ENCODE data around the gene VPS18.

VPS18 gene

DNA sequence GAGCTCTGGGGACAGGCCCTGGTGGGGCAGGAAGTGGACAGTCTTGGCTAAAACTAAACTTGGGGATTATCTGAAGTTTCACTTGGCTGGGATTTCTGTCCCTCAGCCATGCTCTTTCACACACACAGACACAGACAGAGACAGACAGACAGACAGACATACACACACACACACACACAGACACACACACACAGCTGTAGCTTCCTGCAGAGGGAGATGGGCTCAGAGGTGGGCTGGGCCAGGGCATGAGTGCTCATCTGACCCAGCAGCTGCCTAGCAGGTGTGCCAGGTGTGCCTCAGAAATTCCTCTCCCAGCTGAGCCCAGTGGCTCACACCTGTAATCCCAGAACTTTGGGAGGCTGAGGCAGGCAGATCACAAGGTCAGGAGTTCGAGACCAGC, 23.5 kb upstream of the VPS18 start:
- no peak for DNase-seq

DNA sequence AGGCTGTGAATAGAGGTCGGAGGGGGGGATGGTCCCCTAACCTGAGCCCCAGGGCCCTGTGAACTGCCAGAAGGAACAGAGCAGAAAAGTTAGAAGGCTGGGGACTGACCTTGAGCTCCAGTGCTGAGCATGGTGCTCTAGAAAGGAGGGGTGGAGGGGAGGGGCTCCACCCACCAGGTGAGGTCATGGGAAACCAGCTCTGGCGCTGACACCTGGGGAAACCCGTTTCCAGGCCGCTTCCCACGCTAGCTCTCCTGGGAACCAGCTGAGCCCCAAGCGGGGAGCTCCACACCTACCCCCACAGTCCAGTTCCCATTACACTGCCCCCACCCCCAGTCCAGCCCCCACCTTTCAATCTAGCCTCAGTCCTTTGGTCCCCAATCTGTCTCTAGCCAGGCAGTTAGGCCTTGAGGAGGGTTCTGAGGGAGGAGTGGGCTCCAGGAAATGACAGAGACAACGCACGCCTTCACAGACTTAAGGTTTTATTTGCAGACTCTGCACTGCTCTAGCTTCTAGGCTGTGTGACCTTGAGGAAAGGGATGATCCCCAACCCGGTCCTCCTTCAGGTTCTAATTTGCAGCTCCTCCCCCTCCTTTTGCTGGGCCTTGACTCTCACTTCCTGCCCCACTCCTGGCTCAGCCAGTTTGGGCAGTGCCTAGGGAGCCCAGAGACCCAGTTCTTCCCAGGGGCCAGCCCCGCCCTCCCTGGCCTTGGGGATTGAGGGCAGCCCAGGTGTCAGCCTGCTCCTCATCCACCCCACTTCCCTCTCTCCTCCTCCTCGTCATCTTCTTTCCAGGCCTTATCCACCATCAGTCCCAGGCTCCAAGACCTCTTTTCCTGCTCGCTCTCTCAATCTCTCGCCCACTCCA, 22.3 kb upstream of the VPS18 start:
- DNase-seq = no peak

DNA sequence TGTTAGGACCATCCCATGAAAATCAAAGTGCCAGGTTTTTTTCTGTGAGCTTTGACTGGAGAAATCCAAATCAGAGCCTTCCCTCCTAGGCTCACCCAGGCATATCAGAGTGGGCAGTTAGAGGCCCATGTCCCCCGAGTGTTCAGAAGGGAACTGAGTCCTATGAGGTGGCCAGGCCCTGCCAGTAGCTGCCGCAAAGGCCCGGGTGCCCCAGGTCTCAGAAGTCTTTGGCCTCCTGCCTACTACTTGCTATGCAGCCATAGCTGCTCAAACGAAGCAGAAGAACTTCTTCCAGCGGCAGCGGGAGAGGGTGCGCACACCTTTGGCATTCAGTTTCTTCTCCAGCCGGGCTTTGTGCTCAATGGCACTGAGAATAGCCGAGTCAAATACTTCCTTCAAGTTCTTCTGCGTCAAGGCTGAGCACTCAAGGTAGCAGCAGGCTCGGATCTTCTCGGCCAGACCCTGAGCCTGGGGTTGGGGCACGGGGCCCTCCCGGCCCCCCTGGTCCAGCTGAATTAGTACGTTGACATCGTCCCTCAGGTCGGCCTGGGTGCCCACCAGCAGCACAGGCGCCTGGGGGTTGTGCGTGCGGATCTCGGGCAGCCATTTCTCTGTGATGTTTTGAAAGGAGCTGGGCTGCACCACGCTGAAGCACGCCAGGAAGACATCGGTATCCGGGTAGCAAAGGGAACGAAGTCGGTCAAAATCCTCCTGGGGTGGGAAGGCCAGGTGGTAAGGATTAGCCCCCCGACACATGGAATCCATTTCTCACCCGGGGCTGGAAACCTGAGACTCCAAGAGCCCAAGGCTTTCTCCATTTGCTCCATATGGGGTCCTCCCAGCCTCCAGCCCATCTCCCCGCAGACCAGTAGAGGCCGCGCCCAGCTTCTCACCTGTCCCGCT, 21.2 kb upstream of the VPS18 start:
- DNase-seq = no peak

GRCh38 chr15:40873694-40874561, 20.3 kb upstream of the VPS18 start, which contains the start of gene RHOV:
RHOV (minus strand) TSS chr15:40874234; CDS start chr15:40874139, 95 bp downstream.
- peak; percentile 9 for DNase-seq

GRCh38 chr15:40875991-40876730, 18.1 kb upstream of the VPS18 start:
- no peak for DNase-seq

DNA sequence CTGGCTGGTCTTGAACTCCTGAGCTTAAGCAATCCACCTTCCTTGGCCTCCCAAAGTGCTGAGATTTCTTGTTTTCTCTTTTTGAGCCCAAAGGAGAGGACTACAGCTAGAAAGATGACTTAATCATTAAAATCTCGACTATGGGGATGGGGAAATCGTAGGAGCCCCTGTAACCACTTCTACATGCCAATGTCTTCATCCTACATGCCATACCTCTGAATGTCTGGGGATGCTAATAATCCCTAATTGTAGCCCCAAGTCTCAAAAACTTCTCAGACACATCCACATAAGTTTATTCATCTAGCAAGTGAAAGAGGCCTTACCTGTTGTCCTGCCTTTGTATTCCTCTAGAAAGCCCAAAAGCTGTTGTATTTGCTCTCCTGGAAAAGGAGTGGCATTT, 16.6 kb upstream of the VPS18 start:
- no peak for DNase-seq

DNA sequence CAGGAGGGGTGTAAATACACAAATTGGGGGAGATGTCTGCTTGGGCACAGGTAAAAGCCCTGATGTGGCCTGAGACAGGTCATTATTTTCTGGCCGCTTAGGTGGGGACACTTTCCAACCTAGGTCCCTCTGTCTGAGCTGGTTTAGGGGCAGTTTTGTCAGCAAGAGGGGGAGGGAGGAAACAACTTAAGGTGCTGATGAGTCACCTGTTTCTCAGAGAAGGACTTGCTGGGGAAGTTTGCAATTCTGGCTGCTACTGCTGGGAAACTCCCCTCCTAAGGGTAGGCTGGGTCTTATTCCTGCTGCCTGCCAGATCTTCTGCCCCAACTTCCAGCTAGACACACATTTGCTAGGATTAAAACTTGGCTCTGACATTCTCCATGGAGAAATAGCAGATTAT, 15.5 kb upstream of the VPS18 start:
- no peak for DNase-seq

DNA sequence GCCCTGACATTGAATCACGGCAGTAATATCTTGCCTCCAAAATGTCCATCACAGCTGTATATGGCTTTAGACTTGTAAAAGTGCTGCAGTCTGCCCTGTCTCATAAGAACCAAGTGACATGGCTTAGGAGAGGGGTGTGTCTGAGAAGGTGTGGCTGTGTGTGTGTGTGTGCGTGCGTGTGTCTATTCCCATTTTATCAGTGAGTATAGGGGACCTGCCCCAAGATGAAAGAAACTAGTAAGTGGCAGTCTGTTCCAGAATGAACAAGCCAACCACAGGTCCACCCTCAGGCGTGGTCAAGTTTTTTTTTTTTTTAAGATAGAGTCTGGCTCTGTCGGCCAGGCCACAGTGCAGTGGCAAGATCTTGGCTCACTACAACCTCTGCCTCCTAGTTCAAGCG, 14.6 kb upstream of the VPS18 start:
- DNase-seq = no peak

DNA sequence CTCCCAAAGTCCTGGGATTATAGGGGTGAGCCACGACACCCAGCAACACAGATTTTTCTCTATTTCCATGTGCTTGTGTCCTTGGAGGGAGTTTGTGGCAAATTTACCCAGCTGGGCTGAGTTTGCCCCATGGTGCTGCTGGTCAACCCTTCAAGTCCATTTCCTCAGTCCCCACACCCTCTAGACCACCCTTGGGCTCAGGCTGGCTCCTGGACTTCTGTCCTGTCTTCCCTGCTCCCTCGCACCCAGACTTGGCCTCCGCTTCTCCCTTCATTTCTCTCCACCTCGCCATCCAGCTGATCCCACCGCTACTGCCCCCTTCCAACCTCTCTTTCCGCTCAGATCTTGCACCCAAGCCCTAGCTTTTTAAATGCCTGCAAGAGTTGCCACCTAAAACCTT, 12.9 kb upstream of the VPS18 start:
- DNase-seq = no peak

DNA sequence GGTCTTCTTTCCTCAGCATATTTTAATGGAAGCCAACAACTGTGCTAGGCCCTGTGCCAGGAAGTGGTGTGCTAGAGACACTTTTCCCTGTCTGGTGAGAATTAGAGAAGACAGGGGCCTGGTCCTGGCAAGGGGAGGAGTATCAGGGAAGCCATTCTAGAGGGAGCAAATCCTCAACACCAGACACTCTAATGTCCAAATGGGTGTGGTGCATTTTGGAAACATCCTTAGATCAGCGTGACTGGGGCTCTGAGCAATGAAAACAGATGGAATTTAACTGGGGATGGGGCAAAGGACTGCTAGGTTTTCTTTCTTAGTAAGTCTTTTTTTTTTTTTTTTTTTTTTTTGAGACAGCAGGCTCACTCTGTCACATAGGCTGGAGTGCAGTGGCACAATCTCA, 7.7 kb upstream of the VPS18 start:
- no peak for DNase-seq

GRCh38 chr15:40889112-40889511, 5.1 kb upstream of the VPS18 start:
- DNase-seq = no peak

DNA sequence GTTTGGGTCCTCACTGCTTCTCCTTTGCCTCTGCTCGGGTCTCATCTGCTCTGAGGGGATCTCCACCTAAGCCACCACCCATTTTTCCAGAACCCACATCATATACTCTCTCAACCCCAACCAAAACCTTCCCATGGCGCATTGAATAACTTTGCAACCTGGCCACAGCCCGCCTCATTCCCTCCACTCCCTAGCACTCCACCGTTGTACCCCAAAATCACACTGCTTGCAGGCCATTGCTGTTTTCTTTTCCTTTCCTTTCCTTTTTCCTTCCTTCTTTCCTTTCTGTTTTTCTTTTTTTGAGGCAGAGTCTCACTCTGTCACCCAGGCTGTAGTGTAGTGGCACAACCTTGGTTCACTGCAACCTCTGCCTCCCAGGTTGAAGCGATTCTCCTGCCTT, 3.1 kb upstream of the VPS18 start:
- DNase-seq = no peak

- no peak for DNase-seq
Measured at GRCh38 chr15:40891810-40892446, 2.3 kb upstream of the VPS18 start.

DNA sequence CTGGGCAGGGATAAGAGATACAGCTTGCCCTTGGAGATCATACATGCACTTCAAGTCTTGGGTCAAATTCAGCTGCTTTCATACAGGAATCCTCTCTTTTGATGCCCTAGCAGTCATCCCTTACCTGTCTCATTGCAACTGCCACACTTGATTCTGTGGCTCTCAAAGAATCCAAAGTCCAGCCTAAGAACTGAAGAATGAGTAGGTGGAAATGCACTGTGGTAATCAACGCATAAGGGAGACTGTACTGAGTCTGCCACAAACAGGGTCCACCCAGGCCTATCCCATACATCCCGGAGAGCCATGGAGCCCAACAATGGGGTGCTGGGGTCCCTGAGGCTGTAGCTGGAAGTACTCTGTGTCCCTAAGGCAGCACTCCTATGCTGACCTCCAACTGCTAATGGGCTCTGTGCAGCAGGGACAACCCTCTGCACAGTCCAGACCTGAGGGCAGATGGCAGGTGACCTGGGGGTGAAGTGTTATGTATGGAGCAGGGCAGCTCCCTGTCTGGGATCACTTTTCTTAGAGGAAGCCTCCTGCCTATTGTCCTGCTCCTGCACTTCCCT, 1.7 kb upstream of the VPS18 start:
- no peak for DNase-seq

GRCh38 chr15:40893019-40893670, 1.1 kb upstream of the VPS18 start:
- DNase-seq = no peak

GRCh38 chr15:40894681-40895448, 615 bp downstream of the VPS18 start:
- no peak for DNase-seq

- DNase-seq = no peak
Measured at GRCh38 chr15:40899536-40900207, 5.4 kb downstream of the VPS18 start.

DNA sequence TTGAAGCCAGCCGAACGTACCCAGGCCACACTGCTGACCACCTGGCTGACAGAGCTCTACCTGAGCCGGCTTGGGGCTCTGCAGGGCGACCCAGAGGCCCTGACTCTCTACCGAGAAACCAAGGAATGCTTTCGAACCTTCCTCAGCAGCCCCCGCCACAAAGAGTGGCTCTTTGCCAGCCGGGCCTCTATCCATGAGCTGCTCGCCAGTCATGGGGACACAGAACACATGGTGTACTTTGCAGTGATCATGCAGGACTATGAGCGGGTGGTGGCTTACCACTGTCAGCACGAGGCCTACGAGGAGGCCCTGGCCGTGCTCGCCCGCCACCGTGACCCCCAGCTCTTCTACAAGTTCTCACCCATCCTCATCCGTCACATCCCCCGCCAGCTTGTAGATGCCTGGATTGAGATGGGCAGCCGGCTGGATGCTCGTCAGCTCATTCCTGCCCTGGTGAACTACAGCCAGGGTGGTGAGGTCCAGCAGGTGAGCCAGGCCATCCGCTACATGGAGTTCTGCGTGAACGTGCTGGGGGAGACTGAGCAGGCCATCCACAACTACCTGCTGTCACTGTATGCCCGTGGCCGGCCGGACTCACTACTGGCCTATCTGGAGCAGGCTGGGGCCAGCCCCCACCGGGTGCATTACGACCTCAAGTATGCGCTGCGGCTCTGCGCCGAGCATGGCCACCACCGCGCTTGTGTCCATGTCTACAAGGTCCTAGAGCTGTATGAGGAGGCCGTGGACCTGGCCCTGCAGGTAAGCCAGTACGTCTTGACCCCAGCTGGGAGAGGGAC, 6.2 kb downstream of the VPS18 start:
- DNase-seq = no peak

- DNase-seq = no peak
Measured at GRCh38 chr15:40901053-40901443, 6.8 kb downstream of the VPS18 start.

Measured in NCI-H446 treated with DMSO at 0.1 percent for 48 hours (cell line).